ENCODE data around the gene MEIS2. TPM values are rescaled to one million over a fixed set of nuclear protein-coding genes. Genes with fewer than 3 reads are reported as not detected.

Gene MEIS2
- total and polyA plus RNA-seq, 7 donors, result 1.4 to 154 (median 76.0) TPM

DNA sequence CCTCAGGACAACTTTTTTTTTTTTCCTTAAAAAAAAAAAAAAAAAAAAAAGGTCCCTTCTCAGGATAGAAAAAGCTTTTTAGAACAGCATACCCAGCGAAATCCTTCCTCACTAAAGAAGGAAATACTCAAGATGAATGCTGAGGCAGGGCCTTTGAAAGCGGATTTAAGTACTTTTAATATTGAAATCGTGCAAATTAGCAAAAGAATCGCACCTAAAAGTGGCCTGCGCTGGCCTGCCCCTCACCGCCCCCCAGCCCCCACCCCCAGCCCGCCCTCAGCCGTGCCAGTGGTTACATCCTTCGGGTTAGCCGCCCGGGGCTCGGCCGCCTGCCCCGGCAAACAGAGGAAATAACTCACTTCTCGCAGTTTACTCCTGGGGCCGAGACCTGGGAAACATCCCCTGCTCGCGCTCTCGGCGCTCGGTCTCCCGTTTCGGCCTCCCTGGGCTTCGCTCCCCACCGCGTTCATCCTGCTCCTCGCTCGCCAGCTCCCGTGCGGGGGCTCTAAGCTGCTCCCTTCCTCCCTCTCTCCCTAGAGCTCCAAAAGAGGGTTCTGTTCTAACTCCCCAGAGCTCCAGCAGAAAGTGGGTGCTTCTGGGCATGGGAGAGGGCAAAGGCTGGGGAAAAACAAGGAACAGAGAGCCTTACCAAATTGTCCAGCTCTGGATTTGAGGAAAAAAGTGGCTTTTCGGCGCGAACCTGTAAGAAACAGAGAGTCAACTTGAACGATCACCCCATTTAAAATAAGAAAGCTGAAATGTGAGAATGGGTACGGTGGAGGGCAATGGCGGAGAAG, 5.2 kb downstream of the MEIS2 start:
- intact Hi-C loops (cut with DNase I), result loop anchor here (5.0 kb wide), 2 partner anchors 37 to 78 kb away; no protein-coding TSS in a partner anchor
- H3K4me1 ChIP-seq, result peaks cover 0 to 40% (median 17%) of the 10 kb centered on the region in 4 donors

GRCh38 chr15:37094333-37094914, 5.9 kb downstream of the MEIS2 start:
- peaks cover 0 to 47% (median 19%) of the 10 kb centered on the region in 4 donors for H3K4me1 ChIP-seq
- no peak for TF ChIP-seq CTCF (IDR thresholded peaks at IDR 0.05)
- TF ChIP-seq EP300 (IDR thresholded peaks at IDR 0.05), result no peak
- TF ChIP-seq POLR2AphosphoS5 (IDR thresholded peaks at IDR 0.05), result no peak
- TF ChIP-seq POLR2A (IDR thresholded peaks at IDR 0.05), result no peak
- no peaks in the 10 kb centered on the region for H3K9me3 ChIP-seq
- DNase-seq, result no peak
- H3K27me3 ChIP-seq, result no peaks in the 10 kb centered on the region
- WGBS, 2 donors, result 37 to 54% methylated on average over 7 of the region's 7 CpGs
- peak overlapping the region; percentile 83 to 87 (median 84) for H3K4me3 ChIP-seq
- H3K27ac ChIP-seq, result peak overlapping the region; percentile 95 to 97 (median 96)
- intact Hi-C loops (cut with DNase I), result no loop called here
- H3K36me3 ChIP-seq, result peaks cover 0 to 7% (median 0%) of the 10 kb centered on the region in 4 donors

More for the DNA sequence above, 5.2 kb downstream of the MEIS2 start:
- DNase-seq, result no peak
- H3K4me3 ChIP-seq, result peak overlapping the region; percentile 83 to 87 (median 84)
- peaks cover 0 to 7% (median 0%) of the 10 kb centered on the region in 4 donors for H3K36me3 ChIP-seq
- WGBS, 2 donors, result 21 to 26% methylated on average over 36 of the region's 36 CpGs
- H3K9me3 ChIP-seq, result no peaks in the 10 kb centered on the region
- peak overlapping the region; percentile 95 to 97 (median 96) for H3K27ac ChIP-seq
- no peaks in the 10 kb centered on the region for H3K27me3 ChIP-seq
- no peak for TF ChIP-seq EP300 (IDR thresholded peaks at IDR 0.05)
- TF ChIP-seq POLR2AphosphoS5 (IDR thresholded peaks at IDR 0.05), result peak in 1 of 4 donors; percentile 5

- 66 to 77% methylated on average over 11 of the region's 11 CpGs for WGBS, 2 donors
- Histone ChIP-seq H3K36me3 (peaks cover 0 to 7% (median 0%) of the 10 kb centered on the region in 4 donors), H3K9me3 (no peaks in the 10 kb centered on the region), H3K4me1 (peaks cover 0 to 55% (median 23%) of the 10 kb centered on the region in 4 donors), H3K27ac (peak overlapping the region; percentile 95 to 97 (median 96)), H3K27me3 (no peaks in the 10 kb centered on the region), H3K4me3 (peak overlapping the region; percentile 83 to 87 (median 84))
- TF ChIP-seq CTCF (IDR thresholded peaks at IDR 0.05) (no peak), EP300 (IDR thresholded peaks at IDR 0.05) (no peak), POLR2AphosphoS5 (IDR thresholded peaks at IDR 0.05) (no peak), POLR2A (IDR thresholded peaks at IDR 0.05) (no peak)
- intact Hi-C loops (cut with DNase I), result no loop called here
- no peak for DNase-seq
Measured at GRCh38 chr15:37093480-37094332, 6.6 kb downstream of the MEIS2 start.

- H3K27ac ChIP-seq, result peak overlapping the region; percentile 63 to 97 (median 96)
- H3K4me3 ChIP-seq, result peak overlapping the region in 2 of 4 donors; percentile 7 to 87
- H3K9me3 ChIP-seq, result no peaks in the 10 kb centered on the region
- 69 to 80% methylated on average over 3 of the region's 3 CpGs for WGBS, 2 donors
- intact Hi-C loops (cut with DNase I), result no loop called here
- H3K36me3 ChIP-seq, result peaks cover 0 to 9% (median 4%) of the 10 kb centered on the region in 4 donors
- no peaks in the 10 kb centered on the region for H3K27me3 ChIP-seq
- H3K4me1 ChIP-seq, result peaks cover 0 to 85% (median 47%) of the 10 kb centered on the region in 4 donors
- no peak for DNase-seq
- no peak for TF ChIP-seq POLR2A (IDR thresholded peaks at IDR 0.05)
- no peak for TF ChIP-seq POLR2AphosphoS5 (IDR thresholded peaks at IDR 0.05)
- TF ChIP-seq EP300 (IDR thresholded peaks at IDR 0.05), result no peak
- TF ChIP-seq CTCF (IDR thresholded peaks at IDR 0.05), result no peak
Measured at GRCh38 chr15:37090543-37091175, 9.7 kb downstream of the MEIS2 start.
